GM21390 (cell line): Measurements from ENCODE around the gene RBMS2.
"Not testable (repeated sequence)": the region's sequence is repeated elsewhere in the genome, so short reads cannot be mapped to it uniquely, and the experiment has no call there.

Source experiments
- ATAC-seq: cut with Tn5 transposase; IDR thresholded peaks from one replicate; pipeline ENCODE4 v1.9.1; 2021; ENCODE audit not compliant: unreplicated experiment

Gene RBMS2

GRCh38 chr12:56521590-56522371 is at the start of gene RBMS2:
Gene RBMS2 (plus strand): TSS chr12:56521820. CDS start chr12:56522024, 204 bp downstream.
- ATAC-seq: no peak

GRCh38 chr12:56474389-56474788 is 47.2 kb upstream of the RBMS2 start:
- ATAC-seq: no peak

GRCh38 chr12:56476143-56476542 is 45.5 kb upstream of the RBMS2 start:
- ATAC-seq: no peak

- ATAC-seq: no peak
Measured at GRCh38 chr12:56476972-56477432, 44.6 kb upstream of the RBMS2 start.

GRCh38 chr12:56477521-56478225 is 43.9 kb upstream of the RBMS2 start:
- no peak for ATAC-seq

GRCh38 chr12:56479625-56480024 is 42.0 kb upstream of the RBMS2 start:
- ATAC-seq: no peak

- no peak for ATAC-seq
Measured at GRCh38 chr12:56484566-56484965, 37.1 kb upstream of the RBMS2 start.

- ATAC-seq: no peak
Measured at GRCh38 chr12:56486694-56487093, 34.9 kb upstream of the RBMS2 start.

- ATAC-seq: no peak
Measured at GRCh38 chr12:56487448-56488040, 34.1 kb upstream of the RBMS2 start.

- ATAC-seq: peak; percentile 91
Measured at GRCh38 chr12:56488041-56488955, 33.3 kb upstream of the RBMS2 start, which contains the start of gene GLS2. Gene GLS2 (minus strand): TSS chr12:56488161. CDS start chr12:56488118, 43 bp downstream.

- no peak for ATAC-seq
Measured at GRCh38 chr12:56490360-56490759, 31.3 kb upstream of the RBMS2 start.

- not testable (repeated sequence) for ATAC-seq
Measured at GRCh38 chr12:56493409-56494105, 28.1 kb upstream of the RBMS2 start.

- not testable (repeated sequence) for ATAC-seq
Measured at GRCh38 chr12:56494106-56494415, 27.6 kb upstream of the RBMS2 start.

GRCh38 chr12:56494481-56494880 is 27.1 kb upstream of the RBMS2 start:
- ATAC-seq: not testable (repeated sequence)

- ATAC-seq: not testable (repeated sequence)
Measured at GRCh38 chr12:56496704-56497103, 24.9 kb upstream of the RBMS2 start.

- ATAC-seq: not testable (repeated sequence)
Measured at GRCh38 chr12:56498126-56498902, 23.3 kb upstream of the RBMS2 start.

GRCh38 chr12:56499452-56499851 is 22.2 kb upstream of the RBMS2 start:
- ATAC-seq: not testable (repeated sequence)

GRCh38 chr12:56499879-56500278 is 21.7 kb upstream of the RBMS2 start:
- ATAC-seq: not testable (repeated sequence)

GRCh38 chr12:56510786-56511185 is 10.8 kb upstream of the RBMS2 start:
- no peak for ATAC-seq

GRCh38 chr12:56514014-56514318 is 7.7 kb upstream of the RBMS2 start:
- not testable (repeated sequence) for ATAC-seq
